MM.1S (cell line): ENCODE measurements around the gene P4HA3.
A peak's percentile ranks its signal among the peaks of the same experiment; 100 is the strongest.

Experiments used
- DNase-seq: peaks from one replicate; pipeline ENCODE4 v3.0.0-alpha.2; 2015
- H2AFZ ChIP-seq: fragments of 300-600 bp; sonication (generic); 2 replicates; pipeline ENCODE4 v1.6.0; 2016; ENCODE audit warnings: antibody characterized with exemption, low read length
- H3F3A ChIP-seq: fragments of 300-600 bp; sonication (generic); 2 replicates; pipeline ENCODE4 v1.6.1; 2016; ENCODE audit warnings: mild to moderate bottlenecking, antibody characterized with exemption, low read length, moderate library complexity, mixed read lengths; ENCODE audit not compliant: insufficient read depth
- H3K27ac ChIP-seq: fragments of 300-600 bp; sonication (generic); 2 replicates; pipeline ENCODE4 v1.5.1; 2016; ENCODE audit warnings: mild to moderate bottlenecking, low read length
- H3K27me3 ChIP-seq: fragments of 300-600 bp; sonication (generic); replicated peaks from 2 replicates; pipeline ENCODE4 v1.6.0; 2016; ENCODE audit warnings: low read length; ENCODE audit not compliant: insufficient read depth
- H3K36me3 ChIP-seq: fragments of 300-600 bp; sonication (generic); replicated peaks from 2 replicates; pipeline ENCODE4 v1.6.1; 2016; ENCODE audit warnings: mild to moderate bottlenecking, low read length, mixed read lengths; ENCODE audit not compliant: insufficient read depth
- H3K4me1 ChIP-seq: fragments of 300-600 bp; sonication (generic); 2 replicates; pipeline ENCODE4 v1.6.1; 2016; ENCODE audit warnings: low read length, mixed read lengths
- H3K4me2 ChIP-seq: fragments of 300-600 bp; sonication (generic); 2 replicates; pipeline ENCODE4 v1.6.0; 2016; ENCODE audit warnings: low read depth, low read length
- H3K4me3 ChIP-seq: fragments of 300-600 bp; sonication (generic); 2 replicates; pipeline ENCODE4 v1.5.1; 2016; ENCODE audit warnings: low read length, mixed read lengths
- H3K79me2 ChIP-seq: fragments of 300-600 bp; sonication (generic); 2 replicates; pipeline ENCODE4 v1.6.1; 2016; ENCODE audit warnings: mixed run types, low read length, mixed read lengths
- H3K9ac ChIP-seq: fragments of 300-600 bp; sonication (generic); 2 replicates; pipeline ENCODE4 v1.6.1; 2016; ENCODE audit warnings: low read length, mixed read lengths
- H3K9me2 ChIP-seq: fragments of 300-600 bp; sonication (generic); replicated peaks from 2 replicates; pipeline ENCODE4 v1.6.1; 2016; ENCODE audit warnings: mild to moderate bottlenecking, low read length, mixed read lengths; ENCODE audit not compliant: insufficient read depth
- H3K9me3 ChIP-seq: fragments of 300-600 bp; sonication (generic); replicated peaks from 2 replicates; pipeline ENCODE4 v1.6.1; 2016; ENCODE audit warnings: mild to moderate bottlenecking, low read length, mixed read lengths; ENCODE audit not compliant: insufficient read depth
- H4K20me1 ChIP-seq: fragments of 300-600 bp; sonication (generic); 2 replicates; pipeline ENCODE4 v1.6.1; 2016; ENCODE audit warnings: mild to moderate bottlenecking, low read length, moderate library complexity, mixed read lengths; ENCODE audit not compliant: insufficient read depth
- EZH2 ChIP-seq: fragments of 300-600 bp; sonication (generic); optimal IDR thresholded peaks from 2 replicates; pipeline ENCODE3; 2017; ENCODE audit warnings: low read depth, mild to moderate bottlenecking, antibody characterized with exemption, low read length, mixed read lengths
- EZH2phosphoT487 ChIP-seq: fragments of 300-600 bp; sonication (generic); IDR thresholded peaks from 2 replicates; pipeline ENCODE4 v1.6.1; 2018; ENCODE audit warnings: antibody characterized with exemption, low read length
- TF ChIP-seq, protein P1 (sequence below): fragments of 300-600 bp; sonication (generic); IDR thresholded peaks from 2 replicates; pipeline ENCODE4 v1.5.1; 2016; ENCODE audit warnings: antibody characterized with exemption, low read length, mixed read lengths

The P4HA3 gene

GRCh38 chr11:74232311-74232950 lies 79.0 kb downstream of the P4HA3 start:
- Histone ChIP-seq H3K9me3 (no peaks in the 10 kb centered on the region), H3F3A (no peaks in the 10 kb centered on the region; the same call in 1 of the 2 replicates), H3K36me3 (no peaks in the 10 kb centered on the region), H3K4me1 (no peaks in the 10 kb centered on the region), H2AFZ (no peak overlapping the region), H3K27me3 (no peaks in the 10 kb centered on the region), H4K20me1 (no peaks in the 10 kb centered on the region), H3K4me2 (no peak overlapping the region), H3K27ac (no peak overlapping the region), H3K4me3 (no peak overlapping the region), H3K9ac (no peak overlapping the region), H3K79me2 (no peaks in the 10 kb centered on the region), H3K9me2 (no peaks in the 10 kb centered on the region)
- DNase-seq = peak; percentile 22
- TF ChIP-seq, protein P1, sequence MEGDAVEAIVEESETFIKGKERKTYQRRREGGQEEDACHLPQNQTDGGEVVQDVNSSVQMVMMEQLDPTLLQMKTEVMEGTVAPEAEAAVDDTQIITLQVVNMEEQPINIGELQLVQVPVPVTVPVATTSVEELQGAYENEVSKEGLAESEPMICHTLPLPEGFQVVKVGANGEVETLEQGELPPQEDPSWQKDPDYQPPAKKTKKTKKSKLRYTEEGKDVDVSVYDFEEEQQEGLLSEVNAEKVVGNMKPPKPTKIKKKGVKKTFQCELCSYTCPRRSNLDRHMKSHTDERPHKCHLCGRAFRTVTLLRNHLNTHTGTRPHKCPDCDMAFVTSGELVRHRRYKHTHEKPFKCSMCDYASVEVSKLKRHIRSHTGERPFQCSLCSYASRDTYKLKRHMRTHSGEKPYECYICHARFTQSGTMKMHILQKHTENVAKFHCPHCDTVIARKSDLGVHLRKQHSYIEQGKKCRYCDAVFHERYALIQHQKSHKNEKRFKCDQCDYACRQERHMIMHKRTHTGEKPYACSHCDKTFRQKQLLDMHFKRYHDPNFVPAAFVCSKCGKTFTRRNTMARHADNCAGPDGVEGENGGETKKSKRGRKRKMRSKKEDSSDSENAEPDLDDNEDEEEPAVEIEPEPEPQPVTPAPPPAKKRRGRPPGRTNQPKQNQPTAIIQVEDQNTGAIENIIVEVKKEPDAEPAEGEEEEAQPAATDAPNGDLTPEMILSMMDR = no peak
- TF ChIP-seq EZH2phosphoT487 (no peak), EZH2 (no peak)

DNA sequence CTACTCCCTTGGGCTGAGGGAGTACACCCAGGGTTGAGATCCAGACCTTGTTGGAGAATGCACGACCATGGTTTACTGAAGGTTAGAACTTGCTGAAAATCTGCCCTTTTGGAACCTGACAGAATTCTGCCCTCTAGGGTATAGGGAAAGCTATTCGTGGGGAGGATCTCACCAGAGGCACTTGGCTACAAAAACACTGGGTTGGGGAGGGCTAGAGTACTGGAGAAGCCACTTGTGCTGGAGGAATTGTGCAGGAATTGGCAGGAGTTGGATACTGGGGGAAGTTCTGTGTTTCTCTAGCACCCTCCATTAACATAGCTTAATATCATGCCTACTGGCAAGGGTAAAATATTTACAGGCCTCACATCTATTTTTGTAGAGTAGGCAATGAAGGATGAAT lies 84.5 kb downstream of the P4HA3 start:
- no peaks in the 10 kb centered on the region for H3K79me2 ChIP-seq
- DNase-seq = no peak
- H3K9ac ChIP-seq = no peak overlapping the region
- H3K9me2 ChIP-seq = no peaks in the 10 kb centered on the region
- no peaks in the 10 kb centered on the region for H3K9me3 ChIP-seq
- H2AFZ ChIP-seq = no peak overlapping the region
- TF ChIP-seq EZH2 (no peak), EZH2phosphoT487 (no peak)
- TF ChIP-seq, protein P1 = no peak
- H3K4me3 ChIP-seq = no peak overlapping the region
- no peak overlapping the region for H3K4me2 ChIP-seq
- H3F3A ChIP-seq = no peaks in the 10 kb centered on the region; the same call in 1 of the 2 replicates
- no peaks in the 10 kb centered on the region for H3K4me1 ChIP-seq
- no peaks in the 10 kb centered on the region for H3K27me3 ChIP-seq
- no peak overlapping the region for H3K27ac ChIP-seq
- H4K20me1 ChIP-seq = no peaks in the 10 kb centered on the region
- H3K36me3 ChIP-seq = no peaks in the 10 kb centered on the region

DNA sequence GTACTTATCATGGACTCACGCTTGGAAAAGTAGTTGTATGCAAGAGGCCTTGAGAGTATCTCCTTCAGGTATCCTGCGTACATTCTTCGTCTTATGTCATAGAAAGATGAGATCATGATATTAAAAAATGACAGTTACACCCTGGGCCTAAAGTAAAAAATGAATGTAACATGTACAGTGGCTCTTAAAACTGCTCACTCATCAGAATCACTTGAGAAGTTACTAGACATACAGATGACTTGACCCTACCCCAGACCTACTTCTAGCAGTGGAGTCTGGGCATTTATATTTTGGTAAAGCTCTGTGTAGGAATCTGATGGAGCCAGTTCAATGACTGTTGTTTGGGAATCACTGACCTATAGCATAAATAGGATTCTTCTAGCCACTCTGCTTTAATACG lies 85.9 kb downstream of the P4HA3 start:
- no peaks in the 10 kb centered on the region for H3F3A ChIP-seq
- TF ChIP-seq EZH2 = no peak
- TF ChIP-seq EZH2phosphoT487 = no peak
- TF ChIP-seq, protein P1 = no peak
- no peak overlapping the region for H3K9ac ChIP-seq
- no peaks in the 10 kb centered on the region for H3K4me1 ChIP-seq
- H3K4me2 ChIP-seq = no peak overlapping the region
- no peak overlapping the region for H3K27ac ChIP-seq
- H3K79me2 ChIP-seq = no peaks in the 10 kb centered on the region
- no peak overlapping the region for H3K4me3 ChIP-seq
- no peaks in the 10 kb centered on the region for H4K20me1 ChIP-seq
- no peaks in the 10 kb centered on the region for H3K9me3 ChIP-seq
- no peaks in the 10 kb centered on the region for H3K36me3 ChIP-seq
- no peak for DNase-seq
- H3K9me2 ChIP-seq = no peaks in the 10 kb centered on the region
- no peaks in the 10 kb centered on the region for H3K27me3 ChIP-seq
- no peak overlapping the region for H2AFZ ChIP-seq
